T follicular helper cell (primary cell): ENCODE results near the gene ANO10.

Experiments
- DNase-seq: peaks from one replicate; pipeline ENCODE4 v3.0.0-alpha.2; 2020; ENCODE audit warnings: low read depth

Gene ANO10

DNA sequence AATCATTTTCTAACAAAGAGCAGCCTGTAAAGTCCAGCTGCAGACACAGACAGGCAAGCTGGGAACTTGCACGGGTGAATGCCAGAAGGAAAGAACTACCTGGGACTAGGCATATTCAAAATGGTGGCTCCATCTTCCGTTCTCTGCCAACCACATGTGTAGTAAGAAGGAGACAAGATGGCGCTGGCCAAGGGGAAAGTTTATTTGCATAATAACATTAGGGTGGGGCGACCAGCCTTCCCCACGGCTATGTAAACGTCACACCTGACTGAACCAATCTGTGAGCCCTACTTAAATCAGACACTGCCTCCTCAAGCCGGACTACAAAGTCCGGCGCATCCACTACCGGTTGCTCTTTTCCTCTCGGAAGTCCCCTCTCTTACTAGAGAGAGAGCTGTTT is 204.7 kb downstream of the ANO10 start:
- no peak for DNase-seq

- no peak for DNase-seq
These were observed 206.7 kb downstream of the ANO10 start for GRCh38 chr3:43415088-43415487.

DNA sequence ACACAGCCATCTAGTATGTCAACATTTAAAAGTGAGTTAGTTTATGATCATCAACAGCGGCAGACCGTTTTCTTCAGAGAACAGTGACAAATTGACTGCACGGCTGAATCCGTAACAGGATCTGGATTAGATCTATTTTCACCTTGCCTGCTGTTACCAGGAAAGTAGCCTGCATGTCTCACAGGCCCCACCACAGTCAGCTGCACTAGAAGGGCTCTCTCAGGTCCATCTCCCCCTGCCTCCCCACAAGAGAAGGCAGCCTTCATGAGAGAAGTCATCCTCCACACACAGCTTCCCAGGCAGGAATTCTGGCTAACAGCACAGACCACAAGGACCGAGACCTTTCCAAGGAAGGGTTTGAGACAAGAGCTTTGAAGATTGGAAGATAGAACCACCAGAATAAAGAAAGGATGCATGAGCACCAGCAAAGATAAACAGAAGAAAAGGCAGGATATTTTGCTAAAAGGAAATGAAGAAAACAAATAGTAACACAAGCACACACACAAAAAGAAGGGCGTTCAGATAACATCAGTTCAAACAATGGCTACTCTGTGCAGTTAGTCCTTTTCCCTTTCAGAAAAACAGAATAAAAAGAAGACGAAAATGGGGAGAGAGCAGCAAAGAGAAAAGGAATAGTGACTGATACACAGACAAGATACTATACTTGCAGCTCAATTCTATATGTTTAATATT is 208.0 kb downstream of the ANO10 start:
- no peak for DNase-seq

- no peak for DNase-seq
These were observed 210.4 kb downstream of the ANO10 start for GRCh38 chr3:43411429-43411828.

GRCh38 chr3:43410592-43410991 is 211.2 kb downstream of the ANO10 start:
- no peak for DNase-seq

- no peak for DNase-seq
These were observed 212.3 kb downstream of the ANO10 start for GRCh38 chr3:43409506-43409905.

GRCh38 chr3:43406643-43407023 is 215.2 kb downstream of the ANO10 start:
- DNase-seq = no peak

GRCh38 chr3:43405888-43406642 is 215.7 kb downstream of the ANO10 start:
- no peak for DNase-seq

- DNase-seq = no peak
These were observed 220.8 kb downstream of the ANO10 start for GRCh38 chr3:43400781-43401730.

DNA sequence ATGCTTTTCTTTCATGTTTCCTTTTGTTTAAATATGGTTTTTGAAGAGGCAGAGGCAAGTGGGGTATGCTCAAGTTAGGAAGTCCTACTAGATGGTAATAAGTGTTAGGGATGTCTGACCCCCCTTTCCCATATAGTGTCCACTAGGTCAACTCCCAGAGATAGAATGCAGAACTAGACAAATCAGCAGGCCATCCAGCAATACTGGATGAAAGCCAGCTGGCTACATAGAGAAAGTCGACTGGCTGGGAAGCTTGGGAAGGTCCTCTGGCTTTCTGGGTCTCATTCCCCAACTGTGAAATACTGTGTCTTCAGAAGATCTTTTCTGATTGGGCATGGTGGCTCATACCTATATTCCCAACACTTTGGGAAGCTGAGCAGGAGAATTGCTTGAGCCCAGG is 221.6 kb downstream of the ANO10 start:
- no peak for DNase-seq

GRCh38 chr3:43399034-43399433 is 222.8 kb downstream of the ANO10 start:
- no peak for DNase-seq

- DNase-seq = no peak
These were observed 227.7 kb downstream of the ANO10 start for GRCh38 chr3:43394041-43394554.

DNA sequence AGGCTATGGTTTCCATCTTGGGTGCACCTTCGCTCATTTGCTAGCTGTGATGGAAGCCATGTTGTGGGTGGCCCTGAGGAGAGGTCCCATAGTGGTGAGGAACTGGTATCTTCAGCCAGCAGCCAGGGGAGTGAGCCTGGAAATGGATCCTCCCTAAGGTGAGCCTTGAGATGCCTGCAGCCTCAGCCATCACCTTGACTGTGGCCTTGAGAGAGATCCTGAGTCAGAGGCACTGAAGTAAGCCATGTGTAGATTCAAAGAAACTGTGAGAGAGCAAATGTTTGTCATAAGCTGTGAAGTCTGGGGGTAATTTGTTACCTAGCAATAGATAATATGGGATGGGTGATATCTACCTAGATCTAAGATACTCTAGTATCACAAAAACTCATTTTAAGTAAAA is 230.2 kb downstream of the ANO10 start:
- no peak for DNase-seq

DNA sequence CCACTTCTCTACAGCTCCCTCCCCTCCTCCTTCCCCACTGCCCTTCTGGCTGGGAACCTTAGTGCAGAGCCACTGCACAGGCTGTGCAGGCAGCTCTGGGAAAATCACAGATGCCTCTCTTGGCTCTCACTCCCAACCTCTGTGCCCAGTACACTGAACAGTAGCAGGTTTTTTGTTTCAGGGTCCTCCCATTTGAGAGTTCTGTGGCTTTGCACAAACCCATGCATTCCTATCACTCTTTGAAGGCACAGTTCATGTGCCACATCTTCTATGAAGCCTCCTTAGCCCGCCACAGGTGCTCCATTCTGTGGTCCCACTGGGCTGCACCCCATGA is 231.6 kb downstream of the ANO10 start:
- DNase-seq = no peak

DNA sequence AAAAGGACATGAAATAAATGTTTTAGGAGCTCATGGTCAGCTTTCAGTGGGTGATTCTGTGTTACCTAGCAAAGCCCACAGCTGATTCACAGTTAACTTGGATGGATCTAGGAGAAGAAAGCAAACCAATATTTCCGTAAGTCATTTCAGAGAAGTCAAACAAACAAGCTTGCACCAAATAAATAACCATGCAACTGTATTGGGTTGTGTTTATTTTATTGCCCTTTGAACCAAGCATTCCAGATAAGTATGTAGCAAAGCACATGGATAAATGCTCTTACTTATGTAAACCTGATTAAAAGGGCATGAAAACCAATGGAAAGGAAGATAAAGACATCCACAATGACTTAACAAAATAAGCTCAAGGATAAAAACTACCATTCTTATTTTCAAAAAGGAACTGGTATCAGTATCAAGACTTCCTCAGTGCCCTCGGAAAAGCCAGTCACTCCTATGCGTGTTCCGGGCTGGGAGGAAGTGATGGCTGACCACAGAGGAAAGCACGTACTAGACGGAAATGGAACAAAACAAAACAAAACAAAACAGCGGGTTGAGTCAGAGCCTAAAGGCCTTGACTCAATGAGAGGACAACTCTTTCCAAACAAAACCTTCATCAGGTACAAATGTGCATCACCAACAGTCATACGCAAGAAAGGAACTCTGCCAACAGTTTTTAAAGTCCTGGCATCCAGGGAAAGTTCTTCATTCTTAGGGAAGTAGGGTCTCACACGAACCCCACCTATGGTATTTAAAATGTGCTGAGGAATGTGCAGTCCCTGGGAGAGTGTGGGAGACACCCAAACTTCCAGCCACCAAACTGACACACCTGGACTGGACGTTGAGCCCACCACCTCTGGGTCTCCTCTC is 232.2 kb downstream of the ANO10 start:
- DNase-seq = peak; percentile 68

DNA sequence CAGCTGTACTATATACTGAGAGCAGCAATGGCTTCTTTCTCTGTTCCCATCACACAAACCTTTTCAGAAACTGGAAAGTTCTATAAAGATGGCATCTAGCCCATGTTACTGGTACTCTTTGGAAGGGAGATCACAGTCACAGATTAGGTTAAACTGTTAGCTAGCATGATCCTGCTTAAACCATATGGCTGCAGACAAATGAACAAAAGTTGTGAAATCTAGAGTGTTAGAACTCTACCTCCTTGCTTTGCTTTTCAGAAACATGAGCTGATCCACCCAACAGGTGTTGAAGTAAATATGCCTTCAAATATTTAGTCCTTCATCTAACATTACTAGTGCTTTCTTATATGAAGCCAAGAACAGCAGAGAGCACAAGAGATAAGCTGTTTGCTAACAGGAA is 232.9 kb downstream of the ANO10 start:
- DNase-seq = no peak

- DNase-seq = no peak
These were observed 233.6 kb downstream of the ANO10 start for GRCh38 chr3:43388175-43388574.

DNA sequence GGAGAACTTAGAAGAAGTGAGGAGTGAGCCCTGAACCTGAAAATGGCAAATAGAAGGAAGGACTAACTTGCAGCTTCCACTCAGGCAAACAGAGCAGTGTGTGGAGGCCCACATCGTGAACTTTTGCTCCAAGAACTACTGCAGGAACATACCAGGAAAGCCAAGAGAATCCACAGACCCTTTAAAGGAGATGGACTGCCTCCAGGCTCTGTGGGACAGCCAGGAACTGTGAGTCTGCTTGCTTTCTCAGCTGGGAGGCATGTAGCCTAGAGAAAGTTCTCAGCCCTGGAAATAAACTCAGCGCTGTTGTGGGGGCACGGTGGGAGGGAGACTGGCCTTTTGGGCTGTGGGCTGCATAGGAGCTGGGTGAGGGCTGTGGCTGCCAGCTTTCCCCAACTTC is 242.5 kb downstream of the ANO10 start:
- DNase-seq = no peak

GRCh38 chr3:43378066-43378935 is 243.5 kb downstream of the ANO10 start:
- DNase-seq = peak; percentile 58

- no peak for DNase-seq
These were observed 248.3 kb downstream of the ANO10 start for GRCh38 chr3:43373560-43373928.
